Keratinocyte (primary cell): ENCODE measurements around the gene NDUFA13. TPM values are rescaled to one million over a fixed set of nuclear protein-coding genes. Genes with fewer than 3 reads are reported as not detected.

ENCODE experiments used
- DNase-seq: peaks from one replicate; pipeline ENCODE4 v3.0.0-alpha.2; 2011; ENCODE audit warnings: low read depth, missing footprints, low spot score
- FAIRE-seq: peaks from 2 replicates; lab custom pipeline; 2011; peaks lifted over from hg19 to GRCh38; lab: Jason Lieb, UNC
- H2AFZ ChIP-seq: 2 replicates; pipeline ENCODE4 v1.6.0; 2012; ENCODE audit warnings: low read length, control low read depth, inconsistent platforms; ENCODE audit not compliant: control insufficient read depth
- H3K27ac ChIP-seq: 2 replicates; pipeline ENCODE4 v1.5.1; 2011; ENCODE audit warnings: low read length; ENCODE audit not compliant: control insufficient read depth, insufficient read depth
- H3K27me3 ChIP-seq: 3 replicates; pipeline ENCODE4 v1.6.0; 2011; ENCODE audit warnings: low read length; ENCODE audit not compliant: control insufficient read depth, insufficient read depth; ENCODE audit errors: extremely low read depth
- H3K36me3 ChIP-seq, 2 experiments: 2 replicates in 1 of 2; 3 replicates in 1 of 2; pipeline ENCODE4 v1.5.1; 2011; ENCODE audit warnings: low read length in 2 of 2, mild to moderate bottlenecking in 1 of 2; ENCODE audit not compliant: control insufficient read depth in 2 of 2, insufficient read depth in 2 of 2; ENCODE audit errors: extremely low read depth in 1 of 2
- H3K4me1 ChIP-seq: 3 replicates; pipeline ENCODE4 v1.5.1; 2011; ENCODE audit warnings: low read length; ENCODE audit not compliant: control insufficient read depth, insufficient read depth; ENCODE audit errors: extremely low read depth
- H3K4me2 ChIP-seq: 3 replicates; pipeline ENCODE4 v1.6.0; 2011; ENCODE audit warnings: low read depth, low read length; ENCODE audit not compliant: control insufficient read depth, insufficient read depth; ENCODE audit errors: extremely low read depth
- H3K4me3 ChIP-seq, 3 experiments: fragments of 200-600 bp in 1 of 3; sonication (generic) in 1 of 3; 2 replicates in 2 of 3; 3 replicates in 1 of 3; pipeline ENCODE4 v1.5.1; 2011 to 2016; ENCODE audit warnings: low read length in 3 of 3, mild to moderate bottlenecking in 3 of 3, control low read depth in 2 of 3, inconsistent platforms in 1 of 3, low read depth in 1 of 3, mixed read lengths in 1 of 3, mixed run types in 1 of 3, moderate library complexity in 1 of 3; ENCODE audit not compliant: control insufficient read depth in 2 of 3, insufficient read depth in 2 of 3; ENCODE audit errors: extremely low read depth in 1 of 3
- H3K79me2 ChIP-seq: 2 replicates; pipeline ENCODE4 v1.6.0; 2012; ENCODE audit warnings: low read length; ENCODE audit not compliant: control insufficient read depth, insufficient read depth
- H3K9ac ChIP-seq: 3 replicates; pipeline ENCODE4 v1.6.0; 2011; ENCODE audit warnings: low read length; ENCODE audit not compliant: control insufficient read depth, insufficient read depth; ENCODE audit errors: extremely low read depth
- H3K9me1 ChIP-seq: 3 replicates; pipeline ENCODE4 v1.6.0; 2011; ENCODE audit warnings: low read length; ENCODE audit not compliant: control insufficient read depth, insufficient read depth; ENCODE audit errors: extremely low read depth
- H3K9me3 ChIP-seq: 2 replicates; pipeline ENCODE4 v1.5.1; 2012; ENCODE audit warnings: low read depth, low read length; ENCODE audit not compliant: control insufficient read depth
- H4K20me1 ChIP-seq: 3 replicates; pipeline ENCODE4 v1.6.0; 2011; ENCODE audit warnings: low read length; ENCODE audit not compliant: control insufficient read depth, insufficient read depth; ENCODE audit errors: extremely low read depth
- CTCF ChIP-seq, 3 experiments: IDR thresholded peaks in 1 of 3; conservative IDR thresholded peaks in 1 of 3; optimal IDR thresholded peaks in 1 of 3; 2 replicates in 2 of 3; 3 replicates in 1 of 3; pipeline versions ENCODE3 to v1.5.1; 2011; ENCODE audit warnings: low read length in 3 of 3, mild to moderate bottlenecking in 3 of 3, moderate library complexity in 2 of 3, control low read depth in 1 of 3, inconsistent platforms in 1 of 3; ENCODE audit not compliant: insufficient read depth in 2 of 3; ENCODE audit errors: extremely low read depth in 1 of 3
- EZH2 ChIP-seq: IDR thresholded peaks from one replicate; pipeline ENCODE4 v1.6.1; 2012; ENCODE audit warnings: inconsistent platforms, mild to moderate bottlenecking, low read length, moderate library complexity
- dilution Hi-C: fragments of 300-500 bp; cut with MboI; formaldehyde crosslinking; loops from one replicate; pipeline ENCODE4 v1.7.0; 2020; ENCODE audit warnings: low sequenced_read_pairs; ENCODE audit not compliant: extremely low pct_ligation_motif_present
- polyA plus RNA-seq, 5 experiments: library from polyadenylated mRNA; depleted of rRNA in 3 of 5; stranded (reverse) in 3 of 5; stranded (forward) in 1 of 5; unstranded in 1 of 5; fragments of >200 nt; gene quantifications; 1 replicate in 1 of 5; 2 replicates in 3 of 5; 3 replicates in 1 of 5; pipeline versions ENCODE4 v1.2.1 to v1.2.3, GENCODE V29; 2011 to 2012; ENCODE audit warnings: missing spikeins in 2 of 5, low read depth in 1 of 5, low replicate concordance in 1 of 5

Gene NDUFA13
- polyA plus RNA-seq, 1 donor (not counting 4 experiments of a cell fraction or from before 2014, with no cell fraction given) = 343 TPM

GRCh38 chr19:19566306-19566705 is 50.3 kb downstream of the NDUFA13 start:
- H3K4me3 ChIP-seq = no peak overlapping the region
- DNase-seq (no peak), FAIRE-seq (no peak)
- H3K9me3 ChIP-seq = no peaks in the 10 kb centered on the region
- H3K9ac ChIP-seq = no peak overlapping the region
- H3K36me3 ChIP-seq = no peaks in the 10 kb centered on the region
- TF ChIP-seq CTCF (optimal IDR thresholded peaks at IDR 0.05 in 1 of 3, IDR thresholded peaks at IDR 0.05 in 1 of 3, conservative IDR thresholded peaks at IDR 0.05 in 1 of 3; ENCODE audit: extremely low read depth in 1 of 3, insufficient read depth in 2 of 3, low read length in 3 of 3) (no peak), EZH2 (no peak)
- H2AFZ ChIP-seq = no peak overlapping the region
- no peaks in the 10 kb centered on the region for H3K79me2 ChIP-seq
- no peak overlapping the region for H3K27ac ChIP-seq
- dilution Hi-C loops = no loop called here
- no peaks in the 10 kb centered on the region for H3K27me3 ChIP-seq
- no peaks in the 10 kb centered on the region for H3K4me1 ChIP-seq
- H3K4me2 ChIP-seq = no peak overlapping the region
- no peaks in the 10 kb centered on the region for H3K9me1 ChIP-seq
- no peaks in the 10 kb centered on the region for H4K20me1 ChIP-seq

GRCh38 chr19:19567391-19567790 is 51.4 kb downstream of the NDUFA13 start:
- TF ChIP-seq CTCF (optimal IDR thresholded peaks at IDR 0.05 in 1 of 3, IDR thresholded peaks at IDR 0.05 in 1 of 3, conservative IDR thresholded peaks at IDR 0.05 in 1 of 3; ENCODE audit: extremely low read depth in 1 of 3, insufficient read depth in 2 of 3, low read length in 3 of 3) (no peak), EZH2 (no peak)

More at GRCh38 chr19:19567391-19567790, 51.4 kb downstream of the NDUFA13 start:
- Histone ChIP-seq H3K9me1 (no peaks in the 10 kb centered on the region), H3K36me3 (no peaks in the 10 kb centered on the region), H3K4me1 (no peaks in the 10 kb centered on the region), H2AFZ (no peak overlapping the region), H3K79me2 (no peaks in the 10 kb centered on the region), H3K4me2 (no peak overlapping the region), H3K4me3 (no peak overlapping the region), H3K9me3 (no peaks in the 10 kb centered on the region), H4K20me1 (no peaks in the 10 kb centered on the region), H3K27ac (no peak overlapping the region), H3K27me3 (no peaks in the 10 kb centered on the region), H3K9ac (no peak overlapping the region)
- FAIRE-seq (no peak), DNase-seq (no peak)
- dilution Hi-C loops = no loop called here
